Endometrial microvascular endothelial cells (primary cell): ENCODE measurements around the gene TCHHL1. TPM values are rescaled to one million over a fixed set of nuclear protein-coding genes. Genes with fewer than 3 reads are reported as not detected.
"Not testable (repeated sequence)": the region's sequence is repeated elsewhere in the genome, so short reads cannot be mapped to it uniquely, and the experiment has no call there.

Source experiments
- in situ Hi-C: cut with HindIII; loops from 2 replicates; pipeline ENCODE4 v1.10.0; 2017; ENCODE audit warnings: low sequenced_read_pairs, low pct_unique_long_range_greater_than_20kb; ENCODE audit errors: inconsistent ontology term
- total RNA-seq: library from RNA; depleted of rRNA; stranded (reverse); fragments of >200 nt; gene quantifications from one replicate; pipeline ENCODE4 v1.2.3, GENCODE V29; 2015; ENCODE audit errors: inconsistent ontology term

TCHHL1 gene
- total RNA-seq, 1 donor from 2014 or later: not detected

- in situ Hi-C loops: no loop called here
Observed at GRCh38 chr1:152104854-152105253, 16.0 kb upstream of the TCHHL1 start.

- in situ Hi-C loops: no loop called here
Observed at GRCh38 chr1:152096931-152097330, 8.1 kb upstream of the TCHHL1 start.

DNA sequence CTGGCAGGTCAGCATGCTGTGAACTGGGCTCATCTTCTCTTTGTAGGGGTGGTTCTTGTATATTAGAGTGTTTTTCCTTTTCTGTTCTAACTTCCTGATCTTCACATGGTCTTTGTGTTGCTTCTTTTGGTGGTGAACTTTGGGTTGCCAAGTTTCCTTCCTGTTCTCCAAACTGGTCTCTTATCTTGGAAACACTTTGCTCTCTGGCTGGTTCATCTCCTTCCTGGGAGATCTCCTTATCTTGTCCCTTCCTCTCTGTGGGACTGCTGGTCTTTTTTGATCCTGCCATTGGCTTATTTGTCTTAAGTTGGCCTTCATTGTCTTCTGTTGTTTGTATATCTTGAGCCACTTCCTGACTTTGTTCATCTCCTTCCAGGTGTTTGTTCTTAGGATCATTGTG lies 2.1 kb downstream of the TCHHL1 start:
- in situ Hi-C loops: no loop called here

DNA sequence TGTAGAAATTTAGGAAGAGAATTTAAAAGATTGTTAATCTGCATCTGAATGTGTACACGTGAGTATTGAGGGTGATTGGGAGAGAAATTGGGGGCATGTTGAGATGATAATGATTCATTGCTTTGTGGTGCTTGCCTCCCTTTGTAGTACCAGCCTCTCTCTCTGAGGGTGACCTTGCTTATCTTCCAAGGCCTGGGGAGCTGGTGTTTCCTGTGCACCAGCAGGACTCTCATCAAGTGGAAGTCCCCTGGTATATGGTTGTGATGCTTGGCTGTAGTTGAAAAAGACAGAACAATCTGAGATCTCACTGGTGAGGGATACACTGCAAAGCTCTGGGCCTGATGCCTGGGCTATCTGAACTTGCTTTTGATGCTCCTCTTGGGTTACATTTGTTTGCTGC lies 4.0 kb downstream of the TCHHL1 start:
- in situ Hi-C loops: no loop called here

- in situ Hi-C loops: not testable (repeated sequence)
Observed at GRCh38 chr1:152081026-152081425, 7.8 kb downstream of the TCHHL1 start.

- in situ Hi-C loops: not testable (repeated sequence)
Observed at GRCh38 chr1:152080494-152080893, 8.4 kb downstream of the TCHHL1 start.

- in situ Hi-C loops: no loop called here
Observed at GRCh38 chr1:152078831-152079441, 9.9 kb downstream of the TCHHL1 start.

- in situ Hi-C loops: no loop called here
Observed at GRCh38 chr1:152072311-152072710, 16.6 kb downstream of the TCHHL1 start.

GRCh38 chr1:152071123-152071522 lies 17.7 kb downstream of the TCHHL1 start:
- in situ Hi-C loops: no loop called here

GRCh38 chr1:152067929-152068328 lies 20.9 kb downstream of the TCHHL1 start:
- in situ Hi-C loops: no loop called here

- in situ Hi-C loops: no loop called here
Observed at GRCh38 chr1:152067150-152067549, 21.7 kb downstream of the TCHHL1 start.

GRCh38 chr1:152061952-152062351 lies 26.9 kb downstream of the TCHHL1 start:
- in situ Hi-C loops: no loop called here

DNA sequence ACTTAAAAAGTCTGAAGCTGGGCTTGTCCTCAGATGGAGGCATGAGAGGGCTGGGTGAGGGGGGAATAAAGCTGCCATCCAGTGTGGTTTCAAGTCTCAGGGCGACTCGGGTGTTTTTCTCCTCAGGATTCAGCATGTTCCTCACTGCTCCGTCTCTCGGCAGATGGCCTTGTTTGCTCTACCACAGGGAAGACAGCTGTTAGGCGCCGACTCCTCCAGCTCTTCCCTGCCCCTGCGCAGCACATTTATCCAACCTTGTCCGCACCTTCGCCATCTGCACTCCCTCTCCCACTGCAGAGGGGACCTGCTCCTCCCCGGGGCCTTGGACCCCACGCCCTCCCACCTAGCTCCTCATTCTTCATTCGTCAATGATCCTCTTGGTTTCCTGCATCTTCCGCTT lies 35.5 kb downstream of the TCHHL1 start:
- in situ Hi-C loops: no loop called here

DNA sequence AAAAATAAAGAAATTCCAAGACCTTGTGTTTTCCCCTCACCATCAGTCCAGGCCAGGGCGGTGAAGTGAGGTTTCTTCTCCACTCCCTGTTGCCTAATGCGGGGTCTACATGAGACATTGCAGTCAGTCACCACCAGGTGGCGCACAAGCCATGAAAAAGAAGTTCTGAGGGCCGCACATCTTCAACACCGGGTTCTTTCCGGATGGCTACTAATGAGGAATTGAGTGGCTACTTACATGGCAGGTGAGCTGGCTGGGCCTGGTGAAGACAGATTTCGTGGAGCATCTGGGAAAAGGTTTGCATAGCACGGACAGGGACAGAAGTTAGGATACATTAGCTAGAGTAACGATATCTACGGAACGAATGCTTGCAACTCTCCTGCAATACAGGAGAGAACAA lies 36.3 kb downstream of the TCHHL1 start:
- in situ Hi-C loops: no loop called here

GRCh38 chr1:152050886-152051675 lies 37.8 kb downstream of the TCHHL1 start:
- in situ Hi-C loops: no loop called here

DNA sequence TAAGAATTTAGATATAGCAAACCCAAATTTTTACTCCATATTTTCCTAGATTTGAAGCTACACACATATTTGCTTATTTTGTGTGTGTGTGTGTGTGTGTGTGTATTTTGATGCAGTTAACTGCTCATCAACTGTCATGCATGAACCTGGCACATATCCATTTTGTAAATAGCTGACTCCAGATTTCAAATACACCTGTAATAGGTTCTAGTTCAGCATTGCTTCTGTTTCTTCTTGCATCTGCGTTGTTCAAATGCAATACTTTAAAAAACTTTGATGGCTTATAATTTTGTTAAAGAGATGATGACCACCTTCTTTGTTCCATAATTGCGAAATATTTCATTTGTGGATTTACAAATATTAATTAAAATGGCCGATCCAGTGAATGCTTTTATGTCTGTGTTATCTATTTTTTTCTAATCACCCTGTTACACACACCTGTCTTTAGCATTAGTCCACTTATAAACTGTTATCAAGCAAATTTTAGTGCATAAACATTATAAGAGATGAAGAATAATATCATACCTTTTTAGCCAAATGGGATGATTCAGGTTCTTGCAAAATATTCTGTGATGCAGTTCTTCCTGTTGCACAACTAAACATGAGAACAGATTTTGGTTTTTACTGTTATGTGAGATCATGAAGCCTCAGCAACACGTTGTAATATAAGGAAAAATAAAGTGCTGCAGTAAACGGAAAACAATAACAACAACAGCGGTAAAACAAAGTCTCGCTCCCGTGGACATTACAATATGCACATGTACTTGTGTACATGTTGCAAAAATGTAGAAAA lies 39.4 kb downstream of the TCHHL1 start:
- in situ Hi-C loops: no loop called here

- in situ Hi-C loops: no loop called here
Observed at GRCh38 chr1:152048416-152049009, 40.4 kb downstream of the TCHHL1 start.

DNA sequence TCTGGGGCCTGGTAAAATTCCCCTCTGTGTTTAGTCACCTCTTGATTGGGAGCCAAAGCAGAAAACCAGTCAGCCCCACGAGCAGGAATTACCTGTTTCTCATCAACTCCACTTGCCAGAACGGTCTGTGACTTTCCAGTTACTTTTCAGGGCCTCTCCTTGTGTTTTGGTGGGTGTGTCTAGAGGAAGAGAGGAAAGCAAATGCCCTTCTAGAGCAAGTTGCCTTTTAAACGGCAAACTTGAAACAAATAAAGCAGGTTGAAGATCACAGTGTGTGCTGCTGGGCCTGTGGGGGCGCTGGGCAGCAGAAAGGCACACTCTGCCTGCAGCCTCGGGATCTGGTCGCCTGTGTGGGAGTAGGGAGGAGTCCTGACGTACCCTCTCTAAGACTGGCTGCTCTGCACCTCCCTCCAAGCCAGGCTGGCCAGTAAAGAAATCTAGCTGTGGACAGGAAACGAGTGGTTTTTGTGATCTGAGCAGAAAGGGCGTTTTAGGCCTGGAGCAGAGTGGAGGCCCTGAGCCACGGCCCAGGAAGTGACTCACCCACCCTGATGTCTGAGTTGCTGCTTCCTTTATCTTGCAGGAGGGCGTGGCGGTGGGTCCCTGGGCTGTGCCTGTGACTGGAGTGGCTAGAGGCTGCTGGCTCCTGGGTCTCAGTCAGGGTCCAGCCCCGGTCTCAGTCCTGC lies 41.0 kb downstream of the TCHHL1 start:
- in situ Hi-C loops: no loop called here

- in situ Hi-C loops: no loop called here
Observed at GRCh38 chr1:152047413-152047729, 41.5 kb downstream of the TCHHL1 start.
